Ishikawa (cell line): ENCODE results near the gene DNAJC15.

Experiments
- FOXM1 ChIP-seq: IDR thresholded peaks from 2 replicates; pipeline ENCODE4 v1.6.1; 2012; ENCODE audit warnings: low read depth, borderline replicate concordance
- RAD21 ChIP-seq: IDR thresholded peaks from 2 replicates; pipeline ENCODE4 v1.6.1; 2012; ENCODE audit warnings: low read depth
- TEAD4 ChIP-seq: IDR thresholded peaks from 2 replicates; pipeline ENCODE4 v1.6.1; 2012
- YY1 ChIP-seq: IDR thresholded peaks from 2 replicates; pipeline ENCODE4 v1.6.1; 2012; ENCODE audit warnings: low read depth
- ZBTB7A ChIP-seq: IDR thresholded peaks from 2 replicates; pipeline ENCODE4 v1.6.1; 2012; ENCODE audit warnings: low read depth
- TF ChIP-seq, protein P1 (sequence below): IDR thresholded peaks from 2 replicates; pipeline ENCODE4 v1.6.1; 2012; ENCODE audit warnings: low read depth, mild to moderate bottlenecking
- TF ChIP-seq, protein P2 (sequence below): IDR thresholded peaks from 2 replicates; pipeline ENCODE4 v1.6.1; 2012

- TF ChIP-seq, protein P1, sequence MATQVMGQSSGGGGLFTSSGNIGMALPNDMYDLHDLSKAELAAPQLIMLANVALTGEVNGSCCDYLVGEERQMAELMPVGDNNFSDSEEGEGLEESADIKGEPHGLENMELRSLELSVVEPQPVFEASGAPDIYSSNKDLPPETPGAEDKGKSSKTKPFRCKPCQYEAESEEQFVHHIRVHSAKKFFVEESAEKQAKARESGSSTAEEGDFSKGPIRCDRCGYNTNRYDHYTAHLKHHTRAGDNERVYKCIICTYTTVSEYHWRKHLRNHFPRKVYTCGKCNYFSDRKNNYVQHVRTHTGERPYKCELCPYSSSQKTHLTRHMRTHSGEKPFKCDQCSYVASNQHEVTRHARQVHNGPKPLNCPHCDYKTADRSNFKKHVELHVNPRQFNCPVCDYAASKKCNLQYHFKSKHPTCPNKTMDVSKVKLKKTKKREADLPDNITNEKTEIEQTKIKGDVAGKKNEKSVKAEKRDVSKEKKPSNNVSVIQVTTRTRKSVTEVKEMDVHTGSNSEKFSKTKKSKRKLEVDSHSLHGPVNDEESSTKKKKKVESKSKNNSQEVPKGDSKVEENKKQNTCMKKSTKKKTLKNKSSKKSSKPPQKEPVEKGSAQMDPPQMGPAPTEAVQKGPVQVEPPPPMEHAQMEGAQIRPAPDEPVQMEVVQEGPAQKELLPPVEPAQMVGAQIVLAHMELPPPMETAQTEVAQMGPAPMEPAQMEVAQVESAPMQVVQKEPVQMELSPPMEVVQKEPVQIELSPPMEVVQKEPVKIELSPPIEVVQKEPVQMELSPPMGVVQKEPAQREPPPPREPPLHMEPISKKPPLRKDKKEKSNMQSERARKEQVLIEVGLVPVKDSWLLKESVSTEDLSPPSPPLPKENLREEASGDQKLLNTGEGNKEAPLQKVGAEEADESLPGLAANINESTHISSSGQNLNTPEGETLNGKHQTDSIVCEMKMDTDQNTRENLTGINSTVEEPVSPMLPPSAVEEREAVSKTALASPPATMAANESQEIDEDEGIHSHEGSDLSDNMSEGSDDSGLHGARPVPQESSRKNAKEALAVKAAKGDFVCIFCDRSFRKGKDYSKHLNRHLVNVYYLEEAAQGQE = no peak
- TF ChIP-seq ZBTB7A (no peak), YY1 (no peak), RAD21 (no peak), FOXM1 (no peak), TEAD4 (no peak)
- TF ChIP-seq, protein P2, sequence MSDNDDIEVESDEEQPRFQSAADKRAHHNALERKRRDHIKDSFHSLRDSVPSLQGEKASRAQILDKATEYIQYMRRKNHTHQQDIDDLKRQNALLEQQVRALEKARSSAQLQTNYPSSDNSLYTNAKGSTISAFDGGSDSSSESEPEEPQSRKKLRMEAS = no peak
Observed at GRCh38 chr13:43003729-43004128, 19.7 kb upstream of the DNAJC15 start.
